Esophagus squamous epithelium (tissue), 4 donors: ENCODE data around the gene SDF4.

Experiments used
- POLR2A ChIP-seq, 4 donors: fragments of 450-650 bp; IDR thresholded peaks; one replicate each; pipeline ENCODE4 v1.6.1; 2017; ENCODE audit warnings: antibody characterized with exemption in 4 of 4, mild to moderate bottlenecking in 4 of 4, moderate library complexity in 3 of 4
- TF ChIP-seq, protein P1 (sequence below), 6 experiments: fragments of 450-650 bp in 4 of 6; fragments of 200-600 bp in 2 of 6; sonication (generic) in 2 of 6; IDR thresholded peaks; one replicate each; pipeline ENCODE4 v1.5.1; 2016 to 2019; ENCODE audit warnings: antibody characterized with exemption in 6 of 6, mild to moderate bottlenecking in 4 of 6, moderate library complexity in 4 of 6

DNA sequence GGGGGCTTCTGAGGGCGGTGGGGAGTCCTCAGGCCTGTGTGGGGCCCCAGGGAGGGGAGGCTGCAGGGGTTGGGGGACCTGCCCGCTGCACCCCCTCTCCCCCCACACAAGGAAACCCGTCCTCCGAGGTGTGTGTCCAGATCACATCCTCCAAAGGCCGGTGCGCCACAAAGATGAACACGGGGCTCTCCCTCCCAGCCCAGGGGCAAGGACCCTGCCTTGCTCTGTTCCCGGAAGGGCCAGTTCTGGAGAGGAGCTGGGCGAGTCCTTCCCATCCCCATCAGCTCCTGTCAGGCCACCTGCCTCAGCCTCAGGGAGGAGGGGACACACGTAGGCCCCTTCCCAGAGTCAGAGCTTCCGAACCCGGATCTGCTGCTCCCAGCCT, 60.6 kb downstream of the SDF4 start:
- TF ChIP-seq, protein P1, sequence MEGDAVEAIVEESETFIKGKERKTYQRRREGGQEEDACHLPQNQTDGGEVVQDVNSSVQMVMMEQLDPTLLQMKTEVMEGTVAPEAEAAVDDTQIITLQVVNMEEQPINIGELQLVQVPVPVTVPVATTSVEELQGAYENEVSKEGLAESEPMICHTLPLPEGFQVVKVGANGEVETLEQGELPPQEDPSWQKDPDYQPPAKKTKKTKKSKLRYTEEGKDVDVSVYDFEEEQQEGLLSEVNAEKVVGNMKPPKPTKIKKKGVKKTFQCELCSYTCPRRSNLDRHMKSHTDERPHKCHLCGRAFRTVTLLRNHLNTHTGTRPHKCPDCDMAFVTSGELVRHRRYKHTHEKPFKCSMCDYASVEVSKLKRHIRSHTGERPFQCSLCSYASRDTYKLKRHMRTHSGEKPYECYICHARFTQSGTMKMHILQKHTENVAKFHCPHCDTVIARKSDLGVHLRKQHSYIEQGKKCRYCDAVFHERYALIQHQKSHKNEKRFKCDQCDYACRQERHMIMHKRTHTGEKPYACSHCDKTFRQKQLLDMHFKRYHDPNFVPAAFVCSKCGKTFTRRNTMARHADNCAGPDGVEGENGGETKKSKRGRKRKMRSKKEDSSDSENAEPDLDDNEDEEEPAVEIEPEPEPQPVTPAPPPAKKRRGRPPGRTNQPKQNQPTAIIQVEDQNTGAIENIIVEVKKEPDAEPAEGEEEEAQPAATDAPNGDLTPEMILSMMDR (IDR thresholded peaks at IDR 0.05) = no peak
- no peak for TF ChIP-seq POLR2A (IDR thresholded peaks at IDR 0.05)
